BLaER1 (cell line): Measurements from ENCODE around the gene ALOX5.
"Not testable (repeated sequence)": the region's sequence is repeated elsewhere in the genome, so short reads cannot be mapped to it uniquely, and the experiment has no call there.

Source experiments
- H3K27ac ChIP-seq: shearing (Covaris generic); formaldehyde crosslinking; 2 replicates; pipeline ENCODE4 v1.8.1; 2022
- H3K27me3 ChIP-seq: shearing (Covaris generic); formaldehyde crosslinking; 2 replicates; pipeline ENCODE4 v1.8.1; 2022
- H3K36me3 ChIP-seq: shearing (Covaris generic); formaldehyde crosslinking; 2 replicates; pipeline ENCODE4 v1.8.1; 2022
- H3K4me1 ChIP-seq: shearing (Covaris generic); formaldehyde crosslinking; 2 replicates; pipeline ENCODE4 v1.8.1; 2022
- H3K4me2 ChIP-seq: shearing (Covaris generic); formaldehyde crosslinking; 2 replicates; pipeline ENCODE4 v1.8.1; 2022
- H3K4me3 ChIP-seq: shearing (Covaris generic); formaldehyde crosslinking; 2 replicates; pipeline ENCODE4 v1.8.1; 2022
- H3K9ac ChIP-seq: shearing (Covaris generic); formaldehyde crosslinking; 2 replicates; pipeline ENCODE4 v1.8.1; 2022
- H3K9me3 ChIP-seq: shearing (Covaris generic); formaldehyde crosslinking; 2 replicates; pipeline ENCODE4 v1.8.1; 2022
- H4K20me1 ChIP-seq: shearing (Covaris generic); formaldehyde crosslinking; 2 replicates; pipeline ENCODE4 v1.8.1; 2022
- Cebpa-rat ChIP-seq: shearing (Covaris generic); IDR thresholded peaks from 2 replicates; pipeline ENCODE4 v1.8.1; 2022

ALOX5 gene

GRCh38 chr10:45403151-45403550, 29.1 kb downstream of the ALOX5 start:
- peaks cover 12% of the 10 kb centered on the region for H3K36me3 ChIP-seq
- H3K4me1 ChIP-seq, result peaks cover 26% of the 10 kb centered on the region
- no peak overlapping the region for H3K9ac ChIP-seq
- H3K4me3 ChIP-seq, result no peak overlapping the region
- H3K27ac ChIP-seq, result no peak overlapping the region; the same call in 1 of the 2 replicates
- no peaks in the 10 kb centered on the region for H3K9me3 ChIP-seq
- no peaks in the 10 kb centered on the region for H3K27me3 ChIP-seq
- no peak for TF ChIP-seq Cebpa-rat
- H4K20me1 ChIP-seq, result no peaks in the 10 kb centered on the region; the same call in 1 of the 2 replicates
- peak overlapping the region; percentile 52 for H3K4me2 ChIP-seq

GRCh38 chr10:45404087-45404769, 30.2 kb downstream of the ALOX5 start:
- peak overlapping the region; percentile 19 for H3K27ac ChIP-seq
- H3K9me3 ChIP-seq, result no peaks in the 10 kb centered on the region
- peaks cover 8% of the 10 kb centered on the region for H3K36me3 ChIP-seq
- peak overlapping the region; percentile 52 for H3K4me2 ChIP-seq
- H4K20me1 ChIP-seq, result no peaks in the 10 kb centered on the region; the same call in 1 of the 2 replicates
- peak overlapping the region; percentile 27; the same call in 1 of the 2 replicates for H3K9ac ChIP-seq
- TF ChIP-seq Cebpa-rat, result no peak
- H3K4me3 ChIP-seq, result no peak overlapping the region
- peaks cover 26% of the 10 kb centered on the region for H3K4me1 ChIP-seq
- no peaks in the 10 kb centered on the region for H3K27me3 ChIP-seq

- Histone ChIP-seq H3K4me1 (peaks cover 26% of the 10 kb centered on the region), H4K20me1 (no peaks in the 10 kb centered on the region; the same call in 1 of the 2 replicates), H3K4me3 (no peak overlapping the region), H3K36me3 (peaks cover 8% of the 10 kb centered on the region; the same call in 1 of the 2 replicates), H3K4me2 (peak overlapping the region; percentile 52), H3K9me3 (no peaks in the 10 kb centered on the region), H3K27me3 (no peaks in the 10 kb centered on the region), H3K27ac (no peak overlapping the region), H3K9ac (no peak overlapping the region)
- no peak for TF ChIP-seq Cebpa-rat
Observed at GRCh38 chr10:45404770-45405120, 30.7 kb downstream of the ALOX5 start.

GRCh38 chr10:45407542-45407941, 33.5 kb downstream of the ALOX5 start:
- peaks cover 7% of the 10 kb centered on the region; the same call in 1 of the 2 replicates for H3K9me3 ChIP-seq
- no peak overlapping the region for H3K9ac ChIP-seq
- no peaks in the 10 kb centered on the region; the same call in 1 of the 2 replicates for H4K20me1 ChIP-seq
- no peak overlapping the region for H3K4me2 ChIP-seq
- no peak overlapping the region for H3K27ac ChIP-seq
- peaks cover 9% of the 10 kb centered on the region for H3K36me3 ChIP-seq
- no peak for TF ChIP-seq Cebpa-rat
- H3K4me3 ChIP-seq, result no peak overlapping the region
- peaks cover 25% of the 10 kb centered on the region for H3K4me1 ChIP-seq
- H3K27me3 ChIP-seq, result no peaks in the 10 kb centered on the region

DNA sequence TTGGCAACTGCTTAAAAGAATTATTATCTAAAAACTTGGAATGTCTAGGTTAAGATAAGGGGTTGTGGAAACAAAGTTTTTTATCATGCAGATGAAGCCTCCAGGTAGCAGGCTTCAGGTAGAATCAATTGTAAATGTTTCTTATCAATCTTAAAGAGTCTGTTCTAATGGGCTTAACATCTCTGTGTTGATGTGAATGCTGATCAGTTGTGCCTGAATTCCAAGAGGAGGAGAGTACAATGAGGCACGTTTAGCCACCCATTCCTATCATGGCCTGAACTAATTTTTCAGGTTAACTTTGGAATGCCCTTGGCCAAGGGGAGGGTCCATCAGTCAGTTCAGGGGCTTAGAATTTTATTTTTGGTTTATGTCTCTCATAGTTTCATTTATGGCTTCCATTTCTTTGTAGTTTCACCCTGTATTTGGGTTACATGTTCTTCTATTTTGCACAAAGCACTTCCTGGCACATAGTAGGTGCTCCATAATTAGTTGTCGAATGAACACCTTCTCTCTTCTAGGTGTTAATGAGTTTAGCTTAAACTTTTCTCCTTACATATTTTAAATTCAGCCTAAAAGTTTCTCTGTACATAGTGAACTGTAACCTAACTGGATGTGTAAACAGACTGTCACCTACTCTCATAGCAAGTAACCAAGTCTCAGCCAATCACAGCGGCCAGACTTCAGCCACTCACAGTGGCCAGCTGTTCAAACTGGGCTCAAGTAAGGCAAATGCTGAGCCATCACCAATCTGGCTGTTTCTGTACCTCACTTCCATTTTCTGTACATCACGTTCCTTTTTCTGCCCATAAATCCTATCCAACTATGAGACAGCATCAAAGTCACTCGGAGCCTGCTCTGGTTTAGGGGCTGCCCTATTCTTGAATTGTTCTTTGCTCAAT, 34.7 kb downstream of the ALOX5 start:
- no peak overlapping the region for H3K27ac ChIP-seq
- TF ChIP-seq Cebpa-rat, result no peak
- no peak overlapping the region for H3K4me3 ChIP-seq
- peaks cover 9% of the 10 kb centered on the region; the same call in 1 of the 2 replicates for H3K9me3 ChIP-seq
- no peaks in the 10 kb centered on the region for H3K27me3 ChIP-seq
- H3K4me1 ChIP-seq, result peaks cover 14% of the 10 kb centered on the region
- no peak overlapping the region for H3K4me2 ChIP-seq
- no peak overlapping the region for H3K9ac ChIP-seq
- no peaks in the 10 kb centered on the region; the same call in 1 of the 2 replicates for H4K20me1 ChIP-seq
- H3K36me3 ChIP-seq, result peaks cover 13% of the 10 kb centered on the region

DNA sequence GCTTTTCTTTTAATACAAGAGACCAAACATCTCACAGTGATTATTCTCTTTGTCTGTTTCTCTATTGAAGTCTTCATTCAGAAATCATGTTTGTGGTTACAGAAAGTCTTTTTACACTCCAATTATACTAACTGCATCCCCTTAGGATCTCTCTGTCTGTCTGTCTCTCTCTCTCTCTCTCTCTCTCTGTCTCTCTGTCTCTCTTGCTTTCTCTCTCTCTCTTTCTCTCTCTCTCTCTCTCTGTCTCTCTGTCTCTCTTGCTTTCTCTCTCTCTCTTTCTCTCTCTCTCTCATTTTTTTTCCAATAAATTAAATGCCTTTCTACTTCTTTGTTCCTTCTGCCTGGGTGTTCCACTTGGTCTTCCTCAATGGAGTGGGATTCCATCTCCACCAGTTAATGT, 35.3 kb downstream of the ALOX5 start:
- peaks cover 13% of the 10 kb centered on the region for H3K36me3 ChIP-seq
- H3K4me2 ChIP-seq, H3K27ac ChIP-seq: not testable (repeated sequence)

GRCh38 chr10:45409782-45410181, 35.8 kb downstream of the ALOX5 start:
- no peak overlapping the region for H3K4me2 ChIP-seq
- H3K27me3 ChIP-seq, result no peaks in the 10 kb centered on the region
- TF ChIP-seq Cebpa-rat, result no peak
- H3K4me1 ChIP-seq, result peaks cover 3% of the 10 kb centered on the region
- H3K9ac ChIP-seq, result no peak overlapping the region
- H3K27ac ChIP-seq, result no peak overlapping the region
- peaks cover 13% of the 10 kb centered on the region for H3K36me3 ChIP-seq
- peaks cover 9% of the 10 kb centered on the region; the same call in 1 of the 2 replicates for H3K9me3 ChIP-seq
- H4K20me1 ChIP-seq, result no peaks in the 10 kb centered on the region
- H3K4me3 ChIP-seq, result no peak overlapping the region

More for the DNA sequence above, 35.3 kb downstream of the ALOX5 start:
- not testable (repeated sequence) for H3K4me1 ChIP-seq, H3K27me3 ChIP-seq, H3K9me3 ChIP-seq, H3K4me3 ChIP-seq, H3K9ac ChIP-seq, H4K20me1 ChIP-seq

- H3K36me3 ChIP-seq, result peaks cover 13% of the 10 kb centered on the region
Observed at GRCh38 chr10:45410489-45410806, 36.4 kb downstream of the ALOX5 start.

DNA sequence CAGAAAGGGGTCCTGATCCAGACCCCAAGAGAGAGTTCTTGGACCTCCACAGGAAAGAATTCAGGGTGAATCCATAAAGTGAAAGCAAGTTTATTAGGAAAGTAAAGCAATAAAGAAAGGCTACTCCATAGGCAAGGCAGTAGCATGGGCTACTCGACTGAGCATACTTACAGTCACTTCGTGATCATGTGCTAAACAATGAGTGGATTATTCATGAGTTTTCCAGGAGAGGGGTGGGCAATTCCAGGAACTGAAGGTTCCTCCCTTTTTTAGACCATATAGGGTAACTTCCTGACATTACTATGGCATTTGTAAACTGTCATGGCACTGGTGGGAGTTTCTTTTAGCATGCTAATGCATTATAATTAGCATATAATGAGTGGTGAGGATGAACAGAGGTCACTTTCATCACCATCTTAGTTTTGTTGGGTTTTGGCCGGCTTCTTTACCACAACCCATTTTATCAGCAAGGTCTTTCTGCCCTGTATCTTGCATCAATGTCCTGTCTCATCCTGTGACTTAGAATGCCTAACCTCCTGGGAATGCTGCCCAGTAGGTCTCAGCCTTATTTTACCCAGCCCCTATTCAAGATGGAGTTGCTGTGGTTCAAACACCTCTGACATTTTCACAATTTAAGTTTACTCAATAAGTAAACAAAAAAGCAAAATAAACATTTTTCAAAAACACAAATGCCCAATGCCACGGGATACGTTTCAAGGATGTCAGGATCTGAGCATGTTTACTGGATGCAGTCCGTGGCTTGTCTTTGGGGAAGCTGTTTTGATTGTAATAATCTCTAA, 37.0 kb downstream of the ALOX5 start:
- H3K9me3 ChIP-seq, result peaks cover 9% of the 10 kb centered on the region; the same call in 1 of the 2 replicates
- H3K27me3 ChIP-seq, result no peaks in the 10 kb centered on the region
- peaks cover 13% of the 10 kb centered on the region for H3K36me3 ChIP-seq
- H3K4me2 ChIP-seq, result no peak overlapping the region
- H4K20me1 ChIP-seq, result no peaks in the 10 kb centered on the region
- H3K27ac ChIP-seq, result no peak overlapping the region
- H3K9ac ChIP-seq, result no peak overlapping the region
- H3K4me1 ChIP-seq, result no peaks in the 10 kb centered on the region
- TF ChIP-seq Cebpa-rat, result no peak
- H3K4me3 ChIP-seq, result no peak overlapping the region

More at GRCh38 chr10:45410489-45410806, 36.4 kb downstream of the ALOX5 start:
- Histone ChIP-seq H3K9me3 (peaks cover 9% of the 10 kb centered on the region; the same call in 1 of the 2 replicates), H3K27me3 (no peaks in the 10 kb centered on the region), H3K27ac (no peak overlapping the region), H3K9ac (no peak overlapping the region), H3K4me1 (no peaks in the 10 kb centered on the region), H3K4me3 (no peak overlapping the region), H3K4me2 (no peak overlapping the region), H4K20me1 (no peaks in the 10 kb centered on the region)
- no peak for TF ChIP-seq Cebpa-rat
